ENCODE results near the gene SLC4A1. TPM values are rescaled to one million over a fixed set of nuclear protein-coding genes. Genes with fewer than 3 reads are reported as not detected.

SLC4A1 gene
- total RNA-seq, 1 donor from 2014 or later: not detected

GRCh38 chr17:44273607-44274006 is 5.7 kb upstream of the SLC4A1 start:
- peaks cover 4% of the 10 kb centered on the region for H3K27me3 ChIP-seq (ENCODE audit: control insufficient read depth, insufficient read depth, low read length)
- no peak for DNase-seq (ENCODE audit: low read depth)
- no peak overlapping the region for H3K4me3 ChIP-seq (ENCODE audit: low read depth, low read length)
- H3K36me3 ChIP-seq (ENCODE audit: control insufficient read depth, insufficient read depth, low read length): no peaks in the 10 kb centered on the region
- TF ChIP-seq CTCF (IDR thresholded peaks at IDR 0.05; ENCODE audit: insufficient read depth, low read length, poor library complexity, severe bottlenecking): no peak

- H3K36me3 ChIP-seq (ENCODE audit: control insufficient read depth, insufficient read depth, low read length): no peaks in the 10 kb centered on the region
- TF ChIP-seq CTCF (IDR thresholded peaks at IDR 0.05; ENCODE audit: insufficient read depth, low read length, poor library complexity, severe bottlenecking): no peak
- H3K27me3 ChIP-seq (ENCODE audit: control insufficient read depth, insufficient read depth, low read length): peaks cover 4% of the 10 kb centered on the region
- no peak for DNase-seq (ENCODE audit: low read depth)
- no peak overlapping the region for H3K4me3 ChIP-seq (ENCODE audit: low read depth, low read length)
Observed at GRCh38 chr17:44272954-44273353, 5.0 kb upstream of the SLC4A1 start.

- no peaks in the 10 kb centered on the region for H3K36me3 ChIP-seq (ENCODE audit: control insufficient read depth, insufficient read depth, low read length)
- no peak for TF ChIP-seq CTCF (IDR thresholded peaks at IDR 0.05; ENCODE audit: insufficient read depth, low read length, poor library complexity, severe bottlenecking)
- H3K4me3 ChIP-seq (ENCODE audit: low read depth, low read length): no peak overlapping the region
Observed at GRCh38 chr17:44272321-44272951, 4.5 kb upstream of the SLC4A1 start.

GRCh38 chr17:44269535-44270240 is 1.8 kb upstream of the SLC4A1 start:
- Histone ChIP-seq H3K27me3 (ENCODE audit: control insufficient read depth, insufficient read depth, low read length) (peaks cover 4% of the 10 kb centered on the region), H3K36me3 (ENCODE audit: control insufficient read depth, insufficient read depth, low read length) (no peaks in the 10 kb centered on the region), H3K4me3 (ENCODE audit: low read depth, low read length) (no peak overlapping the region)
- DNase-seq (ENCODE audit: low read depth): no peak
- no peak for TF ChIP-seq CTCF (IDR thresholded peaks at IDR 0.05; ENCODE audit: insufficient read depth, low read length, poor library complexity, severe bottlenecking)

More at GRCh38 chr17:44272321-44272951, 4.5 kb upstream of the SLC4A1 start:
- H3K27me3 ChIP-seq (ENCODE audit: control insufficient read depth, insufficient read depth, low read length): peaks cover 4% of the 10 kb centered on the region
- no peak for DNase-seq (ENCODE audit: low read depth)

GRCh38 chr17:44268709-44269534 is 987 bp upstream of the SLC4A1 start:
- no peak for DNase-seq (ENCODE audit: low read depth)
- peaks cover 4% of the 10 kb centered on the region for H3K27me3 ChIP-seq (ENCODE audit: control insufficient read depth, insufficient read depth, low read length)
- no peak for TF ChIP-seq CTCF (IDR thresholded peaks at IDR 0.05; ENCODE audit: insufficient read depth, low read length, poor library complexity, severe bottlenecking)
- no peaks in the 10 kb centered on the region for H3K36me3 ChIP-seq (ENCODE audit: control insufficient read depth, insufficient read depth, low read length)
- no peak overlapping the region for H3K4me3 ChIP-seq (ENCODE audit: low read depth, low read length)

Data from kidney epithelial cell (primary cell).